ENCODE data around the gene LFNG. TPM values are rescaled to one million over a fixed set of nuclear protein-coding genes. Genes with fewer than 3 reads are reported as not detected.

LFNG gene
- total RNA-seq, 3 donors from 2014 or later (not counting 1 experiment from before 2014, with no cell fraction given) = 140 to 191 (median 176) TPM

DNA sequence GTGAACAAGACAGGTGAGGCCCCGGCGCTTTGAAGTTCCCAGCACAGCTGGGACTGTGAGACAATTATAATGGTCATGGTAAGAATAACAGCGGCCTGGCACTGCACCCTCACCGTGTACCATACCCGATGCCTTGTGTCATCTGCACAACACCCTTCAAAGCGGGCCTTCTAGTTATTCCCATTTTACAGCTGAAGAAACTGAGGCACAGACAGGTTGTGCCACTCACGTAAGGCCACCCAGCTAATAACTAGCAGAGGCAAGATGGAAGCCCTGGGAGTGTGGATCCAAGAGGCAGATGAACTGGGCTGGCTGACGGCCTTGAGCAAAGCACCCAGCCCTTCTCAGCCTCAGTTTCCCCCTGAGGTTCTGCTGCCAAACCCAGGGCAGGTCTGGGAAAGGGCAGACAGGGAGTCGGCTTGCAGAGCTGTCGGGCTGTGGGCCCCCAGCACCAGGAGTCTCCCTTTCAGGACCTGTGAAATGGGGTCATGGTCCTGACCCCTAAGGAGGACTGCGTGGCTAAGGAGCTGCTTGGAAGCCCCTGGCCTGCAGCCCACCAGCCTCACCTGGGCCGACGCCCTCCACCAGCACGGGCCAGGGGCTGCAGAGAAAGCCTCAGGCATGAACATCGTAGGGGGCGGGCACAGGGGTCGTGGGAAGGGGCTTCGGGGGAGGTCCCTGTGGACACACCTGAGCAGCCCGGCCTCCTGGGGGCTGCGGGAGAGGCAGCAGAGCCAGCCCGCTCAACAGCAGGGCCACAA lies 15.3 kb upstream of the LFNG start:
- no peaks in the 10 kb centered on the region for H3K9me3 ChIP-seq (ENCODE audit: control insufficient read depth, insufficient read depth, low read length)
- Mint-ChIP-seq H3K27ac (no peak overlapping the region), H3K36me3 (no peaks in the 10 kb centered on the region), H3K4me1 (peaks cover 14 to 24% of the 10 kb centered on the region in 2 donors), H3K27me3 (ENCODE audit: low read depth in 2 of 2) (no peaks in the 10 kb centered on the region), H3K4me3 (no peak overlapping the region), H3K9me3 (no peaks in the 10 kb centered on the region)
- no peak for DNase-seq
- no peaks in the 10 kb centered on the region for H3K27me3 ChIP-seq (ENCODE audit: control insufficient read depth, insufficient read depth, low read length)
- intact Hi-C loops (cut with micrococcal nuclease) = no loop called here
- TF ChIP-seq, protein P1, sequence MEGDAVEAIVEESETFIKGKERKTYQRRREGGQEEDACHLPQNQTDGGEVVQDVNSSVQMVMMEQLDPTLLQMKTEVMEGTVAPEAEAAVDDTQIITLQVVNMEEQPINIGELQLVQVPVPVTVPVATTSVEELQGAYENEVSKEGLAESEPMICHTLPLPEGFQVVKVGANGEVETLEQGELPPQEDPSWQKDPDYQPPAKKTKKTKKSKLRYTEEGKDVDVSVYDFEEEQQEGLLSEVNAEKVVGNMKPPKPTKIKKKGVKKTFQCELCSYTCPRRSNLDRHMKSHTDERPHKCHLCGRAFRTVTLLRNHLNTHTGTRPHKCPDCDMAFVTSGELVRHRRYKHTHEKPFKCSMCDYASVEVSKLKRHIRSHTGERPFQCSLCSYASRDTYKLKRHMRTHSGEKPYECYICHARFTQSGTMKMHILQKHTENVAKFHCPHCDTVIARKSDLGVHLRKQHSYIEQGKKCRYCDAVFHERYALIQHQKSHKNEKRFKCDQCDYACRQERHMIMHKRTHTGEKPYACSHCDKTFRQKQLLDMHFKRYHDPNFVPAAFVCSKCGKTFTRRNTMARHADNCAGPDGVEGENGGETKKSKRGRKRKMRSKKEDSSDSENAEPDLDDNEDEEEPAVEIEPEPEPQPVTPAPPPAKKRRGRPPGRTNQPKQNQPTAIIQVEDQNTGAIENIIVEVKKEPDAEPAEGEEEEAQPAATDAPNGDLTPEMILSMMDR (IDR thresholded peaks at IDR 0.05) = no peak
- H3K36me3 ChIP-seq (ENCODE audit: control insufficient read depth, insufficient read depth, low read length) = no peaks in the 10 kb centered on the region
- ATAC-seq = no peak
- WGBS (ENCODE audit: insufficient coverage) = 93% methylated on average over 21 of the region's 21 CpGs
- H3K4me1 ChIP-seq (ENCODE audit: control insufficient read depth, insufficient read depth, low read length) = peaks cover 21% of the 10 kb centered on the region
- H3K27ac ChIP-seq (ENCODE audit: low read length) = no peak overlapping the region
- no peak overlapping the region for H3K4me3 ChIP-seq (ENCODE audit: low read length)

DNA sequence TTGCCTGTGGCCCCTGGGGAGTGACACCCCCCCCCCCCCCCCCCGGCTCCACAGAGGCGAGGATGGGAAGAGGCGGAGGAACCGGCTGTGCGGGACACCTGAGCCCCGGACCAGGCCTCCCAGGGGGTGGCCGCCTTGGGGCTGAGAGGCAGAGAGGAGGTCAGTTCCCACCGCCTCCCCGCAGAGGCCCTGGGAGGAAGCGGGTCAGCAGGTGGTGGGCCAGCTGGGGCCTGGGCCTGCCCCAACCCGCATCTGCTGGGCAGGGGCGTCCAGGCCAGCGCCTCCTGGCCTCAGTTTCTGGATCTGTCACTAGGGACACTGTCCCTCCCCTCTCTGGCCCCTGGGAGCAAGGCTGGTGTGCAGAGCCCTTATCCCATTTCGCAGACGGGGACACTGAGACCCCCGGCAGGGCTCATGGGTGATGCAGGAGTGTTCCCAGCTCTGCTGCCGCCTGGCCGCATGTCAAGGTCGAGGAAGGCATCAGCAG lies 14.6 kb upstream of the LFNG start:
- no peak overlapping the region for H3K4me3 Mint-ChIP-seq

DNA sequence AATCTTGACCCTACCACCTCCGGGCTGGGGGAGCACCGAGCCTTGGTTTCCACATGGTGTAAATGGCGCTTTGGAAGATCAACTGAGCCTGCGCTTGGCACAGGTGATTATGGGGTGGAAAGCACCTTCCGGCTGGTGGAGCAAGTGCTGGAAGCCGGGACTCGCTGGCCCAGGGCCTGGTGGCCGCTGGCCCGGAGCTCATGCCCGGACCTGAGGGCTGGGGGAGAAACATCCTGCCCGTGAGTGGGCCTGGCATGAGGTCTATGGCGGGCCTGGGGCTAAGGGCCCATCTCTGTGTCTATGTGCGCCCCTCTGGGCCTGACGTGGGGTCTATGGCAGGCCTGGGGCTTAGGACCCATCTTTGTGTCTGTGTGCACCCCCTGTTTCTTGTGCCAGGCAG lies 14.2 kb upstream of the LFNG start:
- 96% methylated on average over 14 of the region's 14 CpGs for WGBS (ENCODE audit: insufficient coverage)

More for the DNA sequence above, 14.6 kb upstream of the LFNG start:
- no peaks in the 10 kb centered on the region for H3K9me3 Mint-ChIP-seq
- no peak overlapping the region for H3K27ac ChIP-seq (ENCODE audit: low read length)
- H3K36me3 Mint-ChIP-seq = no peaks in the 10 kb centered on the region
- no peaks in the 10 kb centered on the region for H3K27me3 ChIP-seq (ENCODE audit: control insufficient read depth, insufficient read depth, low read length)
- H3K4me1 ChIP-seq (ENCODE audit: control insufficient read depth, insufficient read depth, low read length) = peaks cover 28% of the 10 kb centered on the region
- H3K36me3 ChIP-seq (ENCODE audit: control insufficient read depth, insufficient read depth, low read length) = no peaks in the 10 kb centered on the region
- H3K4me1 Mint-ChIP-seq = peaks cover 17 to 30% of the 10 kb centered on the region in 2 donors
- intact Hi-C loops (cut with micrococcal nuclease) = no loop called here
- H3K9me3 ChIP-seq (ENCODE audit: control insufficient read depth, insufficient read depth, low read length) = no peaks in the 10 kb centered on the region
- DNase-seq = no peak
- no peak overlapping the region for H3K4me3 ChIP-seq (ENCODE audit: low read length)
- no peak for ATAC-seq
- H3K27me3 Mint-ChIP-seq (ENCODE audit: low read depth in 2 of 2) = no peaks in the 10 kb centered on the region
- H3K27ac Mint-ChIP-seq = no peak overlapping the region
- TF ChIP-seq, protein P1 (IDR thresholded peaks at IDR 0.05) = no peak
- WGBS (ENCODE audit: insufficient coverage) = 92% methylated on average over 19 of the region's 19 CpGs

More for the DNA sequence above, 14.2 kb upstream of the LFNG start:
- intact Hi-C loops (cut with micrococcal nuclease) = no loop called here
- ATAC-seq (no peak), DNase-seq (no peak)
- peaks cover 21 to 33% of the 10 kb centered on the region in 2 donors for H3K4me1 Mint-ChIP-seq
- Histone ChIP-seq H3K27ac (ENCODE audit: low read length) (no peak overlapping the region), H3K36me3 (ENCODE audit: control insufficient read depth, insufficient read depth, low read length) (no peaks in the 10 kb centered on the region), H3K4me1 (ENCODE audit: control insufficient read depth, insufficient read depth, low read length) (peaks cover 32% of the 10 kb centered on the region), H3K27me3 (ENCODE audit: control insufficient read depth, insufficient read depth, low read length) (no peaks in the 10 kb centered on the region), H3K9me3 (ENCODE audit: control insufficient read depth, insufficient read depth, low read length) (no peaks in the 10 kb centered on the region), H3K4me3 (ENCODE audit: low read length) (no peak overlapping the region)
- H3K27me3 Mint-ChIP-seq (ENCODE audit: low read depth in 2 of 2) = no peaks in the 10 kb centered on the region
- TF ChIP-seq, protein P1 (IDR thresholded peaks at IDR 0.05) = no peak
- H3K36me3 Mint-ChIP-seq = no peaks in the 10 kb centered on the region
- no peak overlapping the region for H3K27ac Mint-ChIP-seq
- H3K9me3 Mint-ChIP-seq = no peaks in the 10 kb centered on the region
- no peak overlapping the region for H3K4me3 Mint-ChIP-seq

Measured in natural killer cell (primary cell).